Amygdala (tissue), 56 donors: Measurements from ENCODE around the gene HOXA4.

Experiments
- DNase-seq, 56 donors: peaks; one replicate each; lab custom pipeline; 2025; lab: John Stamatoyannopoulos, UW

Gene HOXA4

GRCh38 chr7:27109466-27110185, 20.9 kb downstream of the HOXA4 start:
- DNase-seq, result no peak

GRCh38 chr7:27108390-27109127, 22.0 kb downstream of the HOXA4 start:
- DNase-seq, result no peak

- no peak for DNase-seq
Measured at GRCh38 chr7:27107391-27108381, 22.9 kb downstream of the HOXA4 start.

- DNase-seq, result no peak
Measured at GRCh38 chr7:27106901-27107240, 23.7 kb downstream of the HOXA4 start.

GRCh38 chr7:27106181-27106900, 24.2 kb downstream of the HOXA4 start:
- no peak for DNase-seq

GRCh38 chr7:27105301-27106031, 25.1 kb downstream of the HOXA4 start:
- DNase-seq, result no peak

- DNase-seq, result no peak
Measured at GRCh38 chr7:27104341-27105058, 26.1 kb downstream of the HOXA4 start.

GRCh38 chr7:27103489-27104226, 26.9 kb downstream of the HOXA4 start:
- DNase-seq, result no peak

- no peak for DNase-seq
Measured at GRCh38 chr7:27102581-27103442, 27.7 kb downstream of the HOXA4 start, which contains the start of gene HOXA2. Gene HOXA2, minus strand, starts transcription at chr7:27102683. Its CDS starts 183 bp downstream, at chr7:27102500.

- no peak for DNase-seq
Measured at GRCh38 chr7:27101957-27102580, 28.5 kb downstream of the HOXA4 start.

- no peak for DNase-seq
Measured at GRCh38 chr7:27101171-27101956, 29.2 kb downstream of the HOXA4 start.

GRCh38 chr7:27100694-27101170, 29.8 kb downstream of the HOXA4 start:
- no peak for DNase-seq

GRCh38 chr7:27099453-27100370, 30.8 kb downstream of the HOXA4 start:
- no peak for DNase-seq

GRCh38 chr7:27098578-27099451, 31.7 kb downstream of the HOXA4 start:
- no peak for DNase-seq
